Stimulated activated CD4-positive, alpha-beta T cell treated with anti-CD3 and anti-CD28 coated beads, Interleukin-2, amount 100 ng/mL, for 4 hours (primary cell): ENCODE measurements around the gene SAV1.

Source experiments
- DNase-seq: peaks from one replicate; pipeline ENCODE4 v3.0.0-alpha.2; 2020; ENCODE audit warnings: low read depth

Gene SAV1

GRCh38 chr14:50607181-50607580 lies 60.9 kb downstream of the SAV1 start:
- no peak for DNase-seq

- no peak for DNase-seq
These were observed 61.6 kb downstream of the SAV1 start for GRCh38 chr14:50606468-50606867.

- no peak for DNase-seq
These were observed 62.3 kb downstream of the SAV1 start for GRCh38 chr14:50605766-50606165.

- no peak for DNase-seq
These were observed 64.5 kb downstream of the SAV1 start for GRCh38 chr14:50603565-50603964.

- DNase-seq, result no peak
These were observed 66.1 kb downstream of the SAV1 start for GRCh38 chr14:50602035-50602434.

- no peak for DNase-seq
These were observed 66.7 kb downstream of the SAV1 start for GRCh38 chr14:50601394-50601793.

- DNase-seq, result no peak
These were observed 67.3 kb downstream of the SAV1 start for GRCh38 chr14:50600849-50601248.

- no peak for DNase-seq
These were observed 68.2 kb downstream of the SAV1 start for GRCh38 chr14:50599700-50600444.

GRCh38 chr14:50598765-50599164 lies 69.3 kb downstream of the SAV1 start:
- DNase-seq, result no peak

GRCh38 chr14:50594577-50595316 lies 73.4 kb downstream of the SAV1 start:
- DNase-seq, result no peak

- DNase-seq, result no peak
These were observed 77.6 kb downstream of the SAV1 start for GRCh38 chr14:50590464-50590863.
